Islet precursor cell (in vitro differentiated cells): Measurements from ENCODE around the gene DLL3.

Experiments
- DNase-seq: peaks from one replicate; pipeline ENCODE4 v3.0.0-alpha.2; 2018

The DLL3 gene

GRCh38 chr19:39518458-39518857 lies 19.7 kb downstream of the DLL3 start:
- DNase-seq, result peak; percentile 73

DNA sequence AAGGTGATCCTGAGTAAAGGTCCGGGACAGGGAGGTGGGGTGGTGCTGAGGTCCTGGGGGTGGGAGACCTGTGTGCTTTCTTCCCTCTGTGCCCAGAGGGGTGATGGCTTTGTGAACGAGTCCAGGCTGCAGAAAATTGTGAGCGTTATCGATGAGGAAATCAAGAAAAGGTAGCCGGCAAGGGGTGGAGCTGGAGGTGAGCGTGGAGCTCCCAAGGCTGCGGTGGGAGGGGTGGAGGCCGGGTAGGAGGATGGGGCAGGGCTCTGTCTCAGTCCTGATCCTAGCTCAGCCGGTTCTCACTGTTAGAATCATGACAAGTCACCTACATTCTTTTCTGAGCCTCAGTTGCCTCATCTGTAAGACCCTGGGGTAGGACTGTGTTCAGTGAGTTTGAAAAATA lies 20.2 kb downstream of the DLL3 start:
- peak; percentile 80 for DNase-seq

DNA sequence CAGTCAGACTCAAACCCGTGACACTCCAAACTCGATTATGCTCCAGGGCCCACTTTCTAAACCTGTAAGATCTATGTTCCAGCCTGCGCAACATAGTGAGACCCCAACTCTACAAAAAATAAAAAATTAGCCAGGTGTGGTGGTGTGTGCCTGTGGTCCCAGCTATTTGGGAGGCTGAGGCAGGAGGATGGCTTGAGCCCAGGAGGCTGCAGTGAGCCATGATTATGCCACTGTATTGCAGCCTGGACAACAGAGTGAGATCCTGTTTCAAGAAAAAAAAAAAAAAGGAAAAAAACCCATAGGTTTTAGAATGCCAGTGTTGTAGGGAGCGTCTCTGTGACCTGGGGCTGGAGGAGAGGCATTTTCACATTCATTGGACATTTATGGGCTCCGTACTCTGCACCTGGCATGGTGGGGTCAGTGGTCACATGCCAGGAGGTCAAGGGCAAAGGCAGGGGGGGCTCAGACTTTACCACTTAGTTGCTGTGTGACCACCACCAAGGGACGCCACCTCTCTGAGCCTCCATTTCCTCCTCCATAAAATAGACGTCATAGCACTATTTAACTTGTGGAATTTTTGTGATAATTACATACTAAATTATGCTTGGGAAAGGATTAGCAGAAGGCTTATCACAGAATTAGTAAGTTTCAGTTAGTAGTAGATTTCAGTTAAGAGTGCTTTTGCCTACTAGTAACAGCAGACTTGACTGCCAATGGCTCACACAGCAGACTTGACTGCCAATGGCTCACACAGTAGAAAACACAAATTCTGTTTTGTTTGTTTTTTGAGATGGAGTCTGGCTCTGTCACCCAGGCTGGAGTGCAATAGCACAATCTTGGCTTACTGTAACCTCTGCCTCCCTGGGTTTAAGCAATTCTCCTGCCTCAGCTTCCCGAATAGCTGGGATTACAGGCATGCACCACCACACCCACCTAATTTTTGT lies 22.1 kb downstream of the DLL3 start:
- no peak for DNase-seq

GRCh38 chr19:39524495-39524894 lies 25.7 kb downstream of the DLL3 start:
- DNase-seq, result no peak

- DNase-seq, result no peak
Measured at GRCh38 chr19:39525205-39525604, 26.5 kb downstream of the DLL3 start.

GRCh38 chr19:39531834-39532232 lies 33.1 kb downstream of the DLL3 start:
- DNase-seq, result no peak

GRCh38 chr19:39532233-39533002 lies 33.7 kb downstream of the DLL3 start, which contains the start of gene EID2B:
Gene EID2B (minus strand): TSS chr19:39532852. CDS start chr19:39532802, 50 bp downstream.
- DNase-seq, result peak; percentile 95

DNA sequence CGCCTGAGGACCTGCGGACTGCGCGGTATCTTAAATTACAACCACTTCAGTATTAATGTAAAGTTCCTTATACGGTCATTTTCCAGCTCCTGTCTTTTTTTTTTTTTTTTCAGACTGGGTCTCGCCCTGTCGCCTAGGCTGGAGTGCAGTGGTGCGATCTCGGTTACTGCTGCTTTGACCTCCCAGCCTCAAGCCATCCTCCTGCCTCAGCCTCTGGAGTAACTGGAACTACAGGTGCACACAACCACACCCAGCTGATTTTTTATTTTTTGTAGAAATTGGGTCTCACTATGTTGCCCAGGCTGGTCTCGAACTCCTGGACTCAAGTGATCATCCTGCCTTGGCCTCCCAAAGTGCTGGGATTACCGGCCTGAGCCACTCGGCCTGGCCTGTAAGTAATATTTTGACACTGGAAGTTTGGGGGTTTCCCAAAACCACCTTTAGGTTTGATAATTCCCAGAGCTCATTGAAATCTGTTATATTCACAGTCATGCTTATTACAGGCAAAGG lies 34.3 kb downstream of the DLL3 start:
- no peak for DNase-seq

DNA sequence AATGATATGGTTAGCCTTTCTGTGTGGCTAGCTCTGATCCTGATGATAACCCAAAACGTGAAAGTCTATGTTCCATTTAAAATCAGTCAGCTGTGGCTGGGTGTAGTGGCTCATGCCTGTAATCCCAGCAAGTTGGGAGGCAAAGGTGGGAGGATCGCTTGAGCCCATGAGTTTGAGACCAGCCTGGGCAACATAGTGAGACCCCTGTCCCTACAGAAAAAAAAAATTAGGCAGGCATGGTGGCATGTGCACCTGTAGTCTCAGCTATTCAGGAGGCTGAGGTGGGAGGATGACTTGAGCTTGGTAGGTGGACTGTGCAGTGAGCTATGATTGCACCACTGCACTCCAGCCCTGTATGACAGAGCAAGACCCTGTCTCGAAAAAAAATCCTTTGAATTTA lies 35.0 kb downstream of the DLL3 start:
- no peak for DNase-seq

DNA sequence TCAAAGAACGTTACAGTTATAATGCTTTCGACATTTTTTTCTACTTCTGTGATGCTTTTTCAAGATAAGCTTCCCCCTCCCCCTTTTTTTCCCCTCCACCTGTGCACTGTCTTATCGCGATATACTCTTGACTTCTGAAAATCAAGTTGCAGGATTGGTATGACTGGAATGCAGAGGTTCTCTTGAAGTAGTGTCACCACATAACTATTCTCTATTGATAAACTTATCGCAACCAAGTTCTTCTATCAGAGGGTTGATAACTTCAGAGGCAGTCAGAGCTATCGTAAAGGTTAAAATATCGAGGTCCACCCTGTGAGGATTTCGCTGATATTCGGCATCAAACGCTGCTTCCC lies 40.4 kb downstream of the DLL3 start:
- DNase-seq, result no peak

DNA sequence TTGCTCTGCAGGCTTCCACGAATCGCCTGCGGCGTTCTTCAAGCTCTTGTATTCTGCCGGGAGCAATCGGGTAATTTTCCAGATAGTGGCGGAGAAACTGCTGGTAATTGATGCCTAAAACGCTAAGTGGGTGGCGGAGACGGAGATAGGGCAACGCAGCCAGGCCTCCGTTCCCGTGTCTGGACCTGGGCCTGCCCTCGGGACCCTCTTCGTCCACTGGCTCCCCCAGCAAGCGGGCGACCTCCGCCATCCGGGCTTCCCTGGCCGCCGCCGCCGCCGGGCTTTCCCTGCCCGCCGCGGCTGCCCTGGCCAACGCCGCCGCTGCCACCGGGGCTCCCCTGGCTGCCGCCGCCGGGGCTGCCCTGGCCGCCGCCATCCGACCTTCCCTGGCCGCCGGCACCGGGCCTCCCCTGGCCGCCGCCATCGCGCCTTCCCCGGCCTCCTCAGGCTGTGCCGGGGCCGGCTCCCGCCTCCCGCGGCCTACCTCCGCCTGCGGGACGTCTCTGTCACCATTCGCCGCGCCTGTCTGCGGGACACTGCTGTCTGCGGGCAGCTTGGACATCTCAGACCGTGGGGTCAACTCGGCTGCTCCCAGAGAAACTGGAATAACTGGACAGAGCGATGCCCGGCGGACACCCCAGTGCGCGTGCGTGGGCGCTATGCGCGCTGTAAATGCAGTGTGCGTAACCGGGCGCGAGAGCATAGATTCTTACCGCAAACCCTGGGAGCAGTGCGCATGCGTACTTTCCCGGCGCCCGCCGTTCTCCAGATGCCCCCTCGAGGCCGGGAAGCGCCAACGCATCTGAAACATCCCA lies 41.0 kb downstream of the DLL3 start, which contains the start of gene EID2:
EID2 (minus strand) TSS at position 644 of the 815 bp plus-strand sequence; CDS start at position 562, 82 bp downstream.
- DNase-seq, result peak; percentile 96

GRCh38 chr19:39540333-39540673 lies 41.6 kb downstream of the DLL3 start:
- no peak for DNase-seq

GRCh38 chr19:39542206-39542605 lies 43.5 kb downstream of the DLL3 start:
- DNase-seq, result no peak

DNA sequence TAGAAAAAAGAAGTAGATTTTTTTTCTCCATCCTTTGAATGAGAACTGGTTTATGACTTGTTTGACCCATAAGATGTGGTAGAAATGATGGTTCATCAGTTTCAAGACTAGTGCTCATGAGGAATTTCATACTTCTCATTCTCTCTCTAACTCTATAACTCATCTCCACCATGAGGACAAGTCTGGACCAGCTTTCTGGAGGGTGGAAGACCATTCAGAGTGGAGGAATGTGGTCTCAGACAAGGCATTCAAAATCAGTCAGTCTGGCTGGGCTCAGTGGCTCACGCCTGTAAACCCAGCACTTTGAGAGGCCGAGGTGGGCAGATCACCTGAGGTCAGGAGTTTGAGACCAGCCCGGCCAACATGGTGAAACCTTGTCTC lies 44.7 kb downstream of the DLL3 start:
- no peak for DNase-seq

DNA sequence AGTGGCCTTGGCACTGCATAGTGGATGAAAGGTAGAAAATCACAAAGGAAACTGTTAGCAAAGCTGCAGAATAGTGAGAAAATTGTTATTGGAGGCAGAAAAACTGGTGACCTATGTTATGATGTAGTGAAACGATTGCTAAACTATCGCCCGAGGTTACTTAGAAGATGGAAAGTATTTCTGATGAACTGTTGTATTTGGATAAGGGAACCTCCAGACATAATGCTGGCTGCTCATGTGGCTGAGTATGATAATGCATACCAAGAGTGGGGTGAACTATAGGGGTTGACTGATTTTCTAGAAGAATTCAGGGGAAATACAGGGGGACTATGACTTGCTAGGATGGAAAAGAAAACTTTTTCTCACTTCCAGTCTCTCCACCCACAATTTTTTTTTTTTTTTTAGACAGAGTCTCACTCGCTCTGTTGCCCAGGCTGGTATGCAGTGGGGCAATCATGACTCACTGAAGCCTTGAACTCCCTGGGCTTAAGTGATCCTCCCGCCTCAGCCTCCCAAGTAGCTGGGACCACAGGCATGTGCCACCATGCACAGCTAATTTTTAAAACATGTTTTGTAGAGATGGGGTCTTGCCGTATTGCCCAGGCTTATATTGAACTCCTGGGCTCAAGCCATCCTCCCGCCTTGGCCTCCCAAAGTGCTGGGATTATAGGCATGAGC lies 45.6 kb downstream of the DLL3 start:
- peak; percentile 63 for DNase-seq

DNA sequence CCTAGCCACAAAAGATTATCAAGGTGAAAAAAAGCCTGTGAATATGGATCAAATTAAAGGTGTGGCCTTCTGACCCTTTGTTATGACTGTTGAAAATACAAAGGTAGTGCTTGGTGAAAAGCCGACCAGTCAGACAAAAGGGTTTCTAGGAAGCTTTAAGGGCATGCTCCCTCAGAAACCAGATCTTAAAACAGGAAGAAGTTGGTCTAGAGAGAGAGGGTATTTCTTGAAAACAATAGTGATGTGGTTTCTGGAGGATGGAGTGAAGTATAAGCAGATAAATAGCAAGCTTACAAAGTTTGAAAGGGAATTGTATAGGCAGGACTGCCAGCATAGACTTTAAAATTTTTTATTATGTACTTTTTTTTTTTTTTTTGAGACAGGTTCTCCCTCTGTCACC lies 46.2 kb downstream of the DLL3 start:
- no peak for DNase-seq

DNA sequence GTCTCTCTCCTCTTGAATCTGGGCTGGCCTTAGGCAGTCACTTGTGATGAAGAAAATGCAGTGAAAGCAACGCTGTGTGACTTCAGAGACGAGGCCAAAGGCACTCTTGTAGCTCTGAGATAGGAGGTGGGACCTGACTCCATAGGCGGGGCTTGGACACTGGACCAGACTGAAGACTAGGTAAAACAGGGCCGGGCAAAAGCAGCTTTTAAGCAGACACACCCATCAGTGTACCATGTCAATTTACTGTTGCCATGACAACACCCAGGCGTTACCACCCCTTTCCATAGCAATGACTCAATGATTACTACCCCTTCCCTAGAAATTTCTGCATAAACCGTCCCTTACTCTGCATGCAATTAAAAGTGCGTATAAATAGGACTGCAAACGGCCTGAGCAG lies 47.9 kb downstream of the DLL3 start:
- DNase-seq, result no peak

GRCh38 chr19:39550197-39550596 lies 51.5 kb downstream of the DLL3 start:
- DNase-seq, result no peak

- DNase-seq, result no peak
Measured at GRCh38 chr19:39553082-39553652, 54.4 kb downstream of the DLL3 start.

DNA sequence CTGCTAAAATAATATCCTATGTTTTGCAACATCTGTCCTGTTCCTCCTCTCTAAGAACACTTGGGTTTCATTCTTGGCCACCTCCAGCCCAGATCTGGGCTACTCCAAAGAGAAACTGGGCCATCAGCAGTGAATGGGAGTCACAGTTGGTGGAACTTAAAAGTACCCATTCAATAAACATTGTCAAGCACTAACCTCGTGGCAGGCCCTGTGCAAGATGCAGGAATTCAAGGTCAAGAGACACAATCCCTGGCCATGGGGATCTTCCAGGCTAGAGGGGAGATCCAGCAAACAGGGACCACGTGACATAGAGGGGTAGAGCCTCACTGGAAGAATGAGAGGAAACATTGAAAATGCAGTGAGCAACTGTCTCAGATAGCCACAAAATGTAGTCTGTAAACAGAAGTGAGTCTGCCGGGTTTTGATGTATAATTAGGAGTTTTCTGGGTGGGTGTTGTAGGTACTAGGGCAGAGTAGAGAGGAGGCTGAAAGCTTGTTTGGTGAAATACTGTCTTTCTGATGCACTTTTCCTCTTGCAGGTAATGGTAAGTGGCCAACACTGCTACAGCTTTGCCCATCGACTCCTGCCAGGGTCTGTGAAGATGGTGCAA lies 56.1 kb downstream of the DLL3 start:
- no peak for DNase-seq

- no peak for DNase-seq
Measured at GRCh38 chr19:39555883-39556282, 57.1 kb downstream of the DLL3 start.
